CD4-positive, alpha-beta T cell (primary cell): ENCODE results near the gene SLC22A31. TPM values are rescaled to one million over a fixed set of nuclear protein-coding genes. Genes with fewer than 3 reads are reported as not detected.

Experiments
- ATAC-seq: fragments of 200-7000 bp; cut with Tn5 transposase; one replicate; pipeline ENCODE4 v1.10.0; 2022; ENCODE audit warnings: mild to moderate bottlenecking; ENCODE audit not compliant: poor library complexity
- CTCF ChIA-PET: fragments of 350-600 bp; sonication (Branson Sonifier 250); formaldehyde crosslinking; loops from one replicate; lab custom pipeline; 2021; ENCODE audit warnings: antibody characterized with exemption, inconsistent platforms; lab: Charles Lee
- POLR2A ChIA-PET: fragments of 350-600 bp; sonication (Branson Sonifier 250); formaldehyde crosslinking; loops from one replicate; lab custom pipeline; 2021; ENCODE audit warnings: antibody characterized with exemption, inconsistent platforms; lab: Charles Lee
- DNase-seq, 14 experiments: peaks; one replicate each; pipeline ENCODE4 v3.0.0-alpha.2; 2013 to 2020; ENCODE audit warnings: mixed read lengths in 2 of 14
- H3K27ac ChIP-seq, 2 donors: one replicate each; pipeline versions ENCODE4 v1.5.1 to v1.7.0; 2013; ENCODE audit warnings: low read length in 2 of 2, low read depth in 1 of 2, mild to moderate bottlenecking in 1 of 2
- H3K27me3 ChIP-seq, 2 experiments: 1 replicate in 1 of 2; 2 replicates in 1 of 2; pipeline versions ENCODE4 v1.6.1 to v1.7.0; 2013; ENCODE audit warnings: low read length in 2 of 2, control low read depth in 1 of 2, mild to moderate bottlenecking in 1 of 2, moderate library complexity in 1 of 2; ENCODE audit not compliant: insufficient read depth in 2 of 2, control insufficient read depth in 1 of 2
- H3K36me3 ChIP-seq: one replicate; pipeline ENCODE4 v1.6.1; 2013; ENCODE audit warnings: low read length, control low read depth; ENCODE audit not compliant: insufficient read depth
- H3K4me1 ChIP-seq: one replicate; pipeline ENCODE4 v1.6.1; 2013; ENCODE audit warnings: low read length, control low read depth; ENCODE audit not compliant: insufficient read depth
- H3K4me3 ChIP-seq: one replicate; pipeline ENCODE4 v1.5.1; 2013; ENCODE audit warnings: mild to moderate bottlenecking, low read length, moderate library complexity
- H3K9me3 ChIP-seq, 2 experiments: 1 replicate in 1 of 2; 2 replicates in 1 of 2; pipeline versions ENCODE4 v1.6.1 to v1.7.0; 2013; ENCODE audit warnings: low read length in 2 of 2, mild to moderate bottlenecking in 2 of 2, control low read depth in 1 of 2, moderate library complexity in 1 of 2; ENCODE audit not compliant: control insufficient read depth in 1 of 2, insufficient read depth in 1 of 2
- H3K27ac Mint-ChIP-seq: one replicate; pipeline ENCODE4 v1.8.0; 2020; ENCODE audit warnings: mixed read lengths
- H3K27me3 Mint-ChIP-seq: one replicate; pipeline ENCODE4 v1.8.0; 2021; ENCODE audit warnings: mixed read lengths
- H3K36me3 Mint-ChIP-seq: one replicate; pipeline ENCODE4 v1.8.0; 2021; ENCODE audit warnings: low read depth, mixed read lengths
- H3K4me1 Mint-ChIP-seq: one replicate; pipeline ENCODE4 v1.8.0; 2021; ENCODE audit warnings: low read depth, mixed read lengths
- H3K4me3 Mint-ChIP-seq: one replicate; pipeline ENCODE4 v1.8.0; 2020; ENCODE audit warnings: mild to moderate bottlenecking, mixed read lengths
- H3K9me3 Mint-ChIP-seq: one replicate; pipeline ENCODE4 v1.8.0; 2020; ENCODE audit warnings: mixed read lengths
- CTCF ChIP-seq: fragments of 200-600 bp; IDR thresholded peaks from one replicate; pipeline ENCODE4 v1.8.0; 2022; ENCODE audit warnings: antibody characterized with exemption, mild to moderate bottlenecking
- intact Hi-C, 2 experiments: fragments of 100-400 bp; cut with DNase I in 1 of 2; cut with micrococcal nuclease in 1 of 2; formaldehyde crosslinking; loops; one replicate each; pipeline versions ENCODE4 v1.15.1 to v1.9.0; 2023 to 2025; cut with DNase I, micrococcal nuclease
- total RNA-seq, 174 experiments: library from RNA in 2 of 174; stranded (reverse) in 2 of 174; gene quantifications; one replicate each; pipeline ENCODE4 v1.2.3 and lab custom pipeline; 2021 to 2026

SLC22A31 gene
- total RNA-seq, 2 experiments from 2014 or later, result 2.1 to 2.9 TPM

GRCh38 chr16:89169778-89170177 lies 30.6 kb downstream of the SLC22A31 start:
- intact Hi-C loops, result loop anchor here (2.0 to 5.0 kb wide), 2 partner anchors 47 to 432 kb away; partner anchors contain the start of gene ZNF778 (in 1 of the 2)
- no peak overlapping the region for H3K4me3 Mint-ChIP-seq
- Histone ChIP-seq H3K27me3 (no peaks in the 10 kb centered on the region), H3K4me3 (no peak overlapping the region), H3K4me1 (peaks cover 30% of the 10 kb centered on the region), H3K27ac (no peak overlapping the region), H3K36me3 (no peaks in the 10 kb centered on the region), H3K9me3 (peaks cover 0 to 5% of the 10 kb centered on the region in 2 experiments)
- ChIA-PET CTCF (no interaction called here), POLR2A (no interaction called here)
- DNase-seq (no peak), ATAC-seq (no peak)
- no peak for TF ChIP-seq CTCF
- peaks cover 4% of the 10 kb centered on the region for H3K27me3 Mint-ChIP-seq
- peaks cover 8% of the 10 kb centered on the region for H3K4me1 Mint-ChIP-seq
- H3K9me3 Mint-ChIP-seq, result no peaks in the 10 kb centered on the region
- no peak overlapping the region for H3K27ac Mint-ChIP-seq
- H3K36me3 Mint-ChIP-seq, result no peaks in the 10 kb centered on the region

- TF ChIP-seq CTCF, result no peak
- no peak overlapping the region for H3K4me3 ChIP-seq
- DNase-seq (no peak), ATAC-seq (no peak)
- POLR2A ChIA-PET, result no interaction called here
- H3K36me3 ChIP-seq, result no peaks in the 10 kb centered on the region
- Mint-ChIP-seq H3K4me1 (peaks cover 8% of the 10 kb centered on the region), H3K9me3 (no peaks in the 10 kb centered on the region), H3K36me3 (no peaks in the 10 kb centered on the region), H3K27me3 (peaks cover 4% of the 10 kb centered on the region), H3K27ac (no peak overlapping the region), H3K4me3 (no peak overlapping the region)
- H3K9me3 ChIP-seq, result peaks cover 0 to 5% of the 10 kb centered on the region in 2 experiments
- CTCF ChIA-PET, result no interaction called here
- H3K27me3 ChIP-seq, result no peaks in the 10 kb centered on the region
- no peak overlapping the region for H3K27ac ChIP-seq
- intact Hi-C loops, result loop anchor here in 1 of 2 experiments (5.0 kb wide), 1 partner anchor 431 kb away; no protein-coding TSS in a partner anchor
- peaks cover 30% of the 10 kb centered on the region for H3K4me1 ChIP-seq
Measured at GRCh38 chr16:89168381-89169189, 31.8 kb downstream of the SLC22A31 start.

- POLR2A ChIA-PET, result interaction anchor here (1.2 kb wide), 2 partner anchors 70 to 225 kb away, joined by 4 to 7 read pairs; no protein-coding TSS in a partner anchor
- CTCF ChIA-PET, result interaction anchor here (0.7 to 1.2 kb wide), 2 partner anchors 47 to 224 kb away, joined by 3 to 5 read pairs; no protein-coding TSS in a partner anchor
- intact Hi-C loops, result loop anchor here (1.0 to 5.0 kb wide), 8 partner anchors 49 to 725 kb away; partner anchors contain the start of genes GALNS (in 1 of the 2), TRAPPC2L (in 1 of the 2) and ZNF778 (in 1 of the 2)
- TF ChIP-seq CTCF, result peak; percentile 84
- Histone ChIP-seq H3K9me3 (peaks cover 0 to 5% of the 10 kb centered on the region in 2 experiments), H3K27me3 (no peaks in the 10 kb centered on the region), H3K36me3 (no peaks in the 10 kb centered on the region), H3K4me3 (no peak overlapping the region), H3K27ac (no peak overlapping the region), H3K4me1 (peaks cover 30% of the 10 kb centered on the region)
- no peak overlapping the region for H3K4me3 Mint-ChIP-seq
- peak; percentile 18 for ATAC-seq
- peak; percentile 76 to 91 (median 84) for DNase-seq
- peaks cover 4% of the 10 kb centered on the region for H3K27me3 Mint-ChIP-seq
- peaks cover 8% of the 10 kb centered on the region for H3K4me1 Mint-ChIP-seq
- no peaks in the 10 kb centered on the region for H3K9me3 Mint-ChIP-seq
- H3K27ac Mint-ChIP-seq, result no peak overlapping the region
- H3K36me3 Mint-ChIP-seq, result no peaks in the 10 kb centered on the region
Measured at GRCh38 chr16:89167425-89167941, 32.9 kb downstream of the SLC22A31 start.
